Astrocyte (in vitro differentiated cells and primary cell): ENCODE data around the gene EFNA5. TPM values are rescaled to one million over a fixed set of nuclear protein-coding genes. Genes with fewer than 3 reads are reported as not detected.

Source experiments
- DNase-seq: peaks from one replicate; pipeline ENCODE4 v3.0.0-alpha.2; 2010; ENCODE audit warnings: low read depth
- FAIRE-seq: peaks from 2 replicates; lab custom pipeline; 2011; peaks lifted over from hg19 to GRCh38; lab: Jason Lieb, UNC
- H2AFZ ChIP-seq: 2 replicates; pipeline ENCODE4 v1.6.0; 2012; ENCODE audit warnings: low read depth, low read length, inconsistent platforms
- H3K27ac ChIP-seq: 2 replicates; pipeline ENCODE4 v1.5.1; 2011; ENCODE audit warnings: low read depth, low read length, inconsistent platforms
- H3K27me3 ChIP-seq: 2 replicates; pipeline ENCODE4 v1.6.0; 2011; ENCODE audit warnings: low read length, inconsistent platforms; ENCODE audit not compliant: insufficient read depth
- H3K36me3 ChIP-seq: 2 replicates; pipeline ENCODE4 v1.5.1; 2011; ENCODE audit warnings: low read length, inconsistent platforms; ENCODE audit not compliant: insufficient read depth
- H3K4me1 ChIP-seq: 2 replicates; pipeline ENCODE4 v1.5.1; 2011; ENCODE audit warnings: low read length, inconsistent platforms; ENCODE audit not compliant: insufficient read depth
- H3K4me2 ChIP-seq: 2 replicates; pipeline ENCODE4 v1.6.0; 2012; ENCODE audit warnings: low read length, inconsistent platforms
- H3K4me3 ChIP-seq: 2 replicates; pipeline ENCODE4 v1.5.1; 2011; ENCODE audit warnings: low read depth, mild to moderate bottlenecking, low read length, inconsistent platforms; ENCODE audit not compliant: insufficient read depth
- H3K79me2 ChIP-seq: 2 replicates; pipeline ENCODE4 v1.6.0; 2012; ENCODE audit warnings: mild to moderate bottlenecking, low read length, inconsistent platforms; ENCODE audit not compliant: insufficient read depth
- H3K9ac ChIP-seq: 2 replicates; pipeline ENCODE4 v1.6.0; 2012; ENCODE audit warnings: mild to moderate bottlenecking, low read length, inconsistent platforms
- H3K9me3 ChIP-seq: 2 replicates; pipeline ENCODE4 v1.5.1; 2012; ENCODE audit warnings: low read depth, mild to moderate bottlenecking, low read length, inconsistent platforms; ENCODE audit not compliant: insufficient read depth
- H4K20me1 ChIP-seq: 2 replicates; pipeline ENCODE4 v1.6.0; 2012; ENCODE audit warnings: low read length, inconsistent platforms; ENCODE audit not compliant: insufficient read depth
- H3K27ac Mint-ChIP-seq: one replicate; pipeline ENCODE4 v1.8.0; 2021; ENCODE audit warnings: mild to moderate bottlenecking, mixed read lengths; ENCODE audit not compliant: unreplicated experiment
- H3K27me3 Mint-ChIP-seq: one replicate; pipeline ENCODE4 v1.8.0; 2021; ENCODE audit warnings: low read depth, mixed read lengths; ENCODE audit not compliant: unreplicated experiment
- H3K36me3 Mint-ChIP-seq: one replicate; pipeline ENCODE4 v1.8.0; 2021; ENCODE audit warnings: low read depth, mixed read lengths; ENCODE audit not compliant: unreplicated experiment
- H3K4me1 Mint-ChIP-seq: one replicate; pipeline ENCODE4 v1.8.0; 2021; ENCODE audit warnings: low read depth, mixed read lengths; ENCODE audit not compliant: unreplicated experiment
- H3K4me3 Mint-ChIP-seq: one replicate; pipeline ENCODE4 v1.8.0; 2021; ENCODE audit warnings: mild to moderate bottlenecking, moderate library complexity, mixed read lengths; ENCODE audit not compliant: unreplicated experiment
- H3K9me3 Mint-ChIP-seq: one replicate; pipeline ENCODE4 v1.8.0; 2021; ENCODE audit warnings: mild to moderate bottlenecking, mixed read lengths; ENCODE audit not compliant: unreplicated experiment
- CTCF ChIP-seq: IDR thresholded peaks from 2 replicates; pipeline ENCODE4 v1.5.1; 2011; ENCODE audit warnings: low read depth, mild to moderate bottlenecking, inconsistent platforms, low read length, moderate library complexity; ENCODE audit not compliant: insufficient read depth
- EZH2 ChIP-seq: IDR thresholded peaks from 2 replicates; pipeline ENCODE4 v1.6.1; 2012; ENCODE audit warnings: mild to moderate bottlenecking, low read length, inconsistent platforms; ENCODE audit not compliant: insufficient read depth
- total RNA-seq: library from RNA; stranded (reverse); gene quantifications from 2 replicates; pipeline ENCODE4 v1.2.1, GENCODE V29; 2021

Gene EFNA5
- total RNA-seq, 1 donor from 2014 or later: 59.3 TPM

GRCh38 chr5:107331312-107331711 is 339.4 kb downstream of the EFNA5 start:
- no peak for TF ChIP-seq CTCF
- H2AFZ ChIP-seq: no peak overlapping the region
- H3K27me3 ChIP-seq: no peaks in the 10 kb centered on the region
- no peaks in the 10 kb centered on the region for H3K36me3 ChIP-seq
- no peak overlapping the region for H3K4me2 ChIP-seq
- H3K27ac ChIP-seq: no peak overlapping the region
- no peaks in the 10 kb centered on the region for H3K27me3 Mint-ChIP-seq
- H3K4me1 Mint-ChIP-seq: peaks cover 2% of the 10 kb centered on the region
- H3K9me3 ChIP-seq: no peaks in the 10 kb centered on the region
- H3K4me3 Mint-ChIP-seq: no peak overlapping the region
- DNase-seq (no peak), FAIRE-seq (no peak)
- no peaks in the 10 kb centered on the region for H3K79me2 ChIP-seq
- no peaks in the 10 kb centered on the region for H3K36me3 Mint-ChIP-seq
- H3K4me1 ChIP-seq: no peaks in the 10 kb centered on the region
- H3K27ac Mint-ChIP-seq: no peak overlapping the region
- no peak overlapping the region for H3K9ac ChIP-seq
- no peak overlapping the region for H3K4me3 ChIP-seq
- H3K9me3 Mint-ChIP-seq: no peaks in the 10 kb centered on the region
- H4K20me1 ChIP-seq: no peaks in the 10 kb centered on the region

- Histone ChIP-seq H3K27me3 (no peaks in the 10 kb centered on the region), H2AFZ (no peak overlapping the region), H3K79me2 (no peaks in the 10 kb centered on the region), H3K9ac (no peak overlapping the region), H3K27ac (no peak overlapping the region), H3K4me3 (no peak overlapping the region), H3K4me2 (no peak overlapping the region), H3K4me1 (no peaks in the 10 kb centered on the region), H4K20me1 (no peaks in the 10 kb centered on the region), H3K9me3 (no peaks in the 10 kb centered on the region), H3K36me3 (no peaks in the 10 kb centered on the region)
- Mint-ChIP-seq H3K36me3 (no peaks in the 10 kb centered on the region), H3K9me3 (no peaks in the 10 kb centered on the region), H3K27ac (no peak overlapping the region), H3K27me3 (no peaks in the 10 kb centered on the region), H3K4me1 (peaks cover 2% of the 10 kb centered on the region), H3K4me3 (no peak overlapping the region)
- FAIRE-seq: no peak
- TF ChIP-seq EZH2 (no peak), CTCF (no peak)
- no peak for DNase-seq
Measured at GRCh38 chr5:107330903-107331302, 339.8 kb downstream of the EFNA5 start.

GRCh38 chr5:107329850-107330249 is 340.9 kb downstream of the EFNA5 start:
- no peaks in the 10 kb centered on the region for H3K9me3 ChIP-seq
- no peak overlapping the region for H3K9ac ChIP-seq
- no peak overlapping the region for H3K4me3 ChIP-seq
- Mint-ChIP-seq H3K4me3 (no peak overlapping the region), H3K27me3 (peaks cover 2% of the 10 kb centered on the region), H3K9me3 (no peaks in the 10 kb centered on the region), H3K4me1 (peaks cover 2% of the 10 kb centered on the region), H3K27ac (no peak overlapping the region), H3K36me3 (no peaks in the 10 kb centered on the region)
- H4K20me1 ChIP-seq: no peaks in the 10 kb centered on the region
- no peaks in the 10 kb centered on the region for H3K4me1 ChIP-seq
- no peaks in the 10 kb centered on the region for H3K79me2 ChIP-seq
- DNase-seq (no peak), FAIRE-seq (no peak)
- no peak overlapping the region for H2AFZ ChIP-seq
- no peak for TF ChIP-seq CTCF
- TF ChIP-seq EZH2: no peak
- no peaks in the 10 kb centered on the region for H3K36me3 ChIP-seq
- no peak overlapping the region for H3K27ac ChIP-seq
- no peak overlapping the region for H3K4me2 ChIP-seq
- no peaks in the 10 kb centered on the region for H3K27me3 ChIP-seq
